ENCODE results near the gene PLXNB2.

The PLXNB2 gene

DNA sequence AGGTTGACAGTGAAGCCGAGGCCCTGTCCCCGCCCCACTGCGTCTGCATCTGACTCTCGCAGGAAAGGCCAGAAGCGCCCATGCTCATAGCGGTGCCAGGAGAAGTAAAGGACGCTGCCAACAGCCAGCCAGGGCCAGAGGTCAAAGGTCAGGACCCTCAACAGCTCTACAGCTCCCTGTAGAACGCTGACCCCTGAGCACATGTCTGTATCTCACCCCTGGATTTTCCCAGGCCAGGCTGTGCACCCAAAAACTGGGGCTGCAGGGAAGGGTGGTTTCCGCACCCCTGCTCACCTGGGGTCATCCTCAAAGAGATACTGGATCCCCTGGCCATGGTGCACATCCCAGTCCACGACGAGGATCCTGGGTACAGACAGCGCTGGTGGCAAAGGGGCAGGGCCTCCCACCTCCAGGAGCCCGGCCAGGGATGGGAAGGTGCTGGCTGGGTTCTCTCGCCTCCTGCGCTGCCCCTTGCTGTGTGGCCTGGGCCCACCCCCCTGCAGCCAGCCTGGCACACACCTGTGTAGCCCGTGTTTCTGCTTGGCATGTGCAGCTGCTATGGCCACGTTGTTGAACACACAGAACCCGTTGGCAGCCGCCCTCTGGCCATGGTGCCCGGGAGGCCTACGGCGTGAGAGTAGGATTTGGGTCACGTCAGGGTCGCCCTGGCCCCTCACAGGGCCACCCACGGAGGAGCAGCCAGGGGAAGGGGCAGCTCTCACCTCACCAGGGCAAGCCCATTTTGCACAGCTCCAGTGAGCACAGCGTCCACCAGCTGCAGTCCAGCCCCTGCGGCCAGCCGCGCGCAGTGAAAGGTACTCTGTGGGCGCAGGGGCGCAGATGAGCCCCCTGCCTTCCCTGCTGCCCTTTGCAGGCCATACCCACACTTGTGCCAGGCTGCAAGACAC is 57.9 kb downstream of the PLXNB2 start:
- DNase-seq (ENCODE audit: low spot score): no peak

DNA sequence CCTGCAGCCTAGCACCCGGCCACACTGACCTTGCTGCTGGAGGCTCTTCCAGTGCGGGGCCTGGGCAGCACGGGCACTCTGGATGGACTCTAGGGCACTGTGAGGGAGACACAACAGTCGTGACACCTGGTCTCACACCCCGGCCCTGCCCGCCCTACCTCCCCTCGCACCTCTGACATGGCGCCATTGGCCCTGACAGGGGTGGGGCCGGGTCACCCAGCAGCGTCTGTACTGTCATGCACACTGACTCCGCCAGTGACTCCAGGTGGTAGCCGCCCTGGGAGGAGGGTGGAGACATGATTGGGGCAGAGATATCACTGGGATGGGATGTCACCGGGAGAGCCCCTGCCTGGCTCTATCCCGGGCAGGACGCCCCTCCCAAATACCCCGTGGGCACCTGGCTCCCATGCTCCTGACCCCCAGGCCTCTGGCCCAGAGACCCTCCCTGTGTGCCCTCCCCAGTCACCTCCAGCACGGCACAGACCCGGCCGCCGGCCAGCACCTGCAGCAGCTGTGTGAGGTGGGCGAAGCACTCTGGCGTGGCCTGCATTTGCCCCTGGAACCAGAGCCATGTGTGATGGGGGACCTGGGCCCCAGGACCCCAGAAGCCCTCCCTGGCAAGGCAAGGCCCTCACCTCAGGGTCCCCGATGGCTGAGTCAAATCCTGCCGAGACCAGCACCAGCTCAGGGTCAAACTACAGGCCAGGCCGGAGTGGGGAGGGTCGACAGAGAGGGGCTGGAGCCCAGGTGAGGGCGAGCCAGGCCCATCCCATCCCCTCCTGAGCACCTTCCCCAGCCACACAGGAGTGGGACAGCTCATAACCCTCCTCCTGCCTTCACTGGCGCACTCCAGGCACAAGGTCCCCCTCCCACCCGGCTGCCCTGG is 59.0 kb downstream of the PLXNB2 start:
- no peak for DNase-seq (ENCODE audit: low spot score)

DNA sequence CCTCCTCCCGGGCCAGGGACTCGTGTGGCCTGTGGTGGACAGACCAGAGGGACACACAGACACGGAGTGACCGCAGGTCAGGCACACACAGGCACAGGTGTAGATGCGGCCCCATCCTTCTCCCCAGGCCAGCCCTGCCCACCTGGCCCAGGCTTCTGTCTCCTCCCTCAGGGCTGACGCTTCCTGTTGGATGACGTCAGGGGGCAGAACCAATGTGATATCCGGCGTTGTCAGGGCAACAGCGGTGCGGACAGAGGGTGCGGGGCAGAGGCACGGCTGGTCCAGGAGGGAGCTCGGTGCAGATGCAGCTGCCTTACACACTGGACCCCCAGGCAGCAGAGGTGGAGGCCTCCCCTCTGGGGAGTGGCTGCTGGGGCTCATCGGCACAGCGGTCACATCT is 59.7 kb downstream of the PLXNB2 start:
- no peak for DNase-seq (ENCODE audit: low spot score)

GRCh38 chr22:50246242-50247175 is 60.9 kb downstream of the PLXNB2 start:
- no peak for DNase-seq (ENCODE audit: low spot score)

- no peak for DNase-seq (ENCODE audit: low spot score)
Observed at GRCh38 chr22:50245214-50246072, 62.0 kb downstream of the PLXNB2 start.

GRCh38 chr22:50244420-50245213 is 62.8 kb downstream of the PLXNB2 start, which contains the start of gene TUBGCP6:
Gene TUBGCP6, minus strand, starts transcription at chr22:50245023. Its CDS starts 564 bp downstream, at chr22:50244459.
- peak; percentile 92 for DNase-seq (ENCODE audit: low spot score)

DNA sequence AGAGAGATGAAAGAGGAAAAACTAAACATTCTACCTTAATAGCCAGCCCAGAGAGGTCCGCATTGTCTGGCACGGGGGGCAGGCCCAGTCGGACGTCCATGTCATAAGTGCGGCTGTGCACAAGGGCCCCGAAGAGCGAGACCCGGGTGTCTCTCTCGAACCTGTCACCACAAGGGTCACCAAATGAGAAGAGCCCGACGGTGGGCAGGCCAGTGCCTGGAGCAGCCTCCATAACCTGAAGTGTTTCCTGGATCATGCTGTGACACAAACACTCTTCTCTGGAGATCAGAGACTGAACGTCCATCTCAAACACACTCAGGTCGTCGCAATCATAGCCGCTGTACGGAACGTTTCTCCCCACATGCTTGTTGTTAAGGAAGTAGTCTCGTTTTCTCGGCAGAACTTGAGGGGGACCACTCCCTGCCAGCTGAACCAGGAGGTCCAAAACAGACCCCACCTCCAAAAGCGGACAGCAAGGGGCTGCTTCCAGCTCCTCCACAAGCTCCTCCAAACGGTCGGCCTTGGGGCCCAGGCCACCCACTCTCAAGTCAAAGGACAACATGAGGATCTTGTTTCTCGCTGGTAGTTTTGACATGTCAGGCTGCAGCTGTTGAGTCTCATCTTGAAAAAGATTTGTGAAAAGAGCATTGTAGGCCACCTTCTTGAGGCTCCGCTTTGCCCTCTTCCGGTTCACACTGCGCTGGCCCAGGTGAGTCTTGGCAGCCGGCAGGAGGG is 63.6 kb downstream of the PLXNB2 start:
- DNase-seq (ENCODE audit: low spot score): no peak

DNA sequence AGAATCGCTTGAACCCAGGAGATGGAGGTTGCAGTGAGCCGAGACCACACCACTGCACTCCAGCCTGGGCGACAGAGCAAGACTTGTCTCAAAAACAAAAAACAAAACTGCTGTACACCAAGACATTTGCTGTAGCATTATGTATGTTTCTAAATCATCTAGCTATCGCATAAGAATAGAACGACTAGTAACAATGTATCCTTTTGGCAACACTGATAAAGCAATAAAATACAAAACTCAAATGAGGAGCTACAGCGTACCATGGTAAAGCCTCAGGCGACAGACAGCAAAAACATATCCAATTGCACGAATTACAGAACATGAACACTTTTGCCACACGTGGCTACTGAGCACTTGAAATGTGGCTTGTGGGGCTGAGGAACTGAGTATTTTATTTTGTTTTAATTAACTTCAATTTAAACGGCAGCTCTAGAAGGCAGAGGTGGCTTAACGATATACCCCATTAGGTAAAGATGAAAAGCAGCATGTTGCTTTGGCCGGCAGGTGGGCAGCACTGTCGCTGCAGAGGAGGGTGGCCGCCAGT is 65.0 kb downstream of the PLXNB2 start:
- no peak for DNase-seq (ENCODE audit: low spot score)

- no peak for DNase-seq (ENCODE audit: low spot score)
Observed at GRCh38 chr22:50238755-50239154, 68.7 kb downstream of the PLXNB2 start.

- DNase-seq (ENCODE audit: low spot score): no peak
Observed at GRCh38 chr22:50236731-50237409, 70.6 kb downstream of the PLXNB2 start.

- DNase-seq (ENCODE audit: low spot score): no peak
Observed at GRCh38 chr22:50233223-50233622, 74.2 kb downstream of the PLXNB2 start.

GRCh38 chr22:50232481-50233151 is 74.8 kb downstream of the PLXNB2 start:
- no peak for DNase-seq (ENCODE audit: low spot score)

GRCh38 chr22:50229370-50229769 is 78.1 kb downstream of the PLXNB2 start:
- DNase-seq (ENCODE audit: low spot score): no peak

DNA sequence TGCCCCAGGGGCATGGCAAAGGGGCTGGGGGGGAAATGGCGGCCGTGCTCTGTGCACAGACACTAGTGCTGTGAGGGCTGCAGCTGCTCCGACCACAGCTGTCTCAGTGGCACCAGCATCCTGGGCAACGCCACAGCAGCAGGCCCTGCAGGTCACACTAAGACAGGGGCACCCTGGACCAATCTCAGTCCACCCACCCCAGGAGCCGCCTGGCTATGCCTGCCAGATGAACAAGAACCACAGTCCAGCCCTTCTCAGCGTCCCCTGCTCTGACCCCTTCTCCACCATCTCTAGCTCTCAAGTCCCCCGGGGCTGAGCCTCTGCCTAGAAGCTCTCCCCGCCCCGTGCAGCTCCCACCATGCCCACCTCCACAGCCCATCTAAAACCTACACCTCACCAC is 79.1 kb downstream of the PLXNB2 start:
- no peak for DNase-seq (ENCODE audit: low spot score)

DNA sequence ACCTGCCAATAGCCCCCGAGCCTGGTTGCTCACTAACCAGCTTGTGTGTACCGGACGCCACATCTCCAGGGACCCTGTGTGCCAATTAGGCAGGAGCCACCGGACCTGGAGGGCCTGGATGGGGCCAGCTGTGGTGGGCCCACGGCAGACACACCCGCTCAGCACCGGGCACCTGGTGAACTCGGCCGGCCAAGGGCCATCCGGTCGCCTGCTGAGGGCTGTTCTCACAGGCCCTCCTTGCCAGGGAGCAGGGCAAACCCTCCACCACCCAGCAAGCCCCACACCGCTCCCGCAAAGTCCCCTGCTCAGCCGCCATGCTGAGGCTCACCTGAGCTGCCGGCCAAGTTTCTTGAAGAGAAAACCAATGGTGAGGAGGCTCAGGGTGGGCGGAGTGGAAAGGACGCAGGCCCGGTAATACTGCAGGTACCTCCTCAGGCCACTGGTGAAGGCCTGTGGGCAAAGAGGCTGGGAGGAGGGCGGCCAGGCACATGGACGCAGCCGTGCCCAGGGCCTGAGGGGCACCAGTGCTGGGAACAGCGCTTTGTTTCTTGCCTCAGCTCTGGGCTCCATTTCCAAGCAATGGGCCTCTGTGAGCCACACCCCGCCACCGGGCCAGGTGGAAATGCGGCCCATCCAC is 79.7 kb downstream of the PLXNB2 start:
- DNase-seq (ENCODE audit: low spot score): no peak

GRCh38 chr22:50226875-50227165 is 80.6 kb downstream of the PLXNB2 start:
- no peak for DNase-seq (ENCODE audit: low spot score)

- no peak for DNase-seq (ENCODE audit: low spot score)
Observed at GRCh38 chr22:50226063-50226874, 81.2 kb downstream of the PLXNB2 start.

Measured in pons (tissue), 1 donor.